Esophagus squamous epithelium (tissue), 4 donors: ENCODE results near the gene GAS7.

ENCODE experiments used
- CTCF ChIP-seq, 6 experiments: fragments of 450-650 bp in 4 of 6; fragments of 200-600 bp in 2 of 6; sonication (generic) in 2 of 6; IDR thresholded peaks; one replicate each; pipeline ENCODE4 v1.5.1; 2016 to 2019; ENCODE audit warnings: antibody characterized with exemption in 6 of 6, mild to moderate bottlenecking in 4 of 6, moderate library complexity in 4 of 6
- POLR2A ChIP-seq, 4 donors: fragments of 450-650 bp; IDR thresholded peaks; one replicate each; pipeline ENCODE4 v1.6.1; 2017; ENCODE audit warnings: antibody characterized with exemption in 4 of 4, mild to moderate bottlenecking in 4 of 4, moderate library complexity in 3 of 4

- no peak for TF ChIP-seq CTCF (IDR thresholded peaks at IDR 0.05)
- no peak for TF ChIP-seq POLR2A (IDR thresholded peaks at IDR 0.05)
These were observed 265.9 kb downstream of the GAS7 start for GRCh38 chr17:9932491-9932890.
